Astrocyte of the spinal cord (primary cell): ENCODE results near the gene TRA2B.

Experiments used
- DNase-seq: peaks from one replicate; pipeline ENCODE4 v3.0.0; 2011; ENCODE audit warnings: low read depth, low spot score
- H3K4me3 ChIP-seq: 2 replicates; pipeline ENCODE4 v1.5.1; 2011; ENCODE audit warnings: low read depth, mild to moderate bottlenecking, low read length, moderate library complexity
- in situ Hi-C: cut with HindIII; loops from 2 replicates; pipeline ENCODE4 v1.10.0; 2017; ENCODE audit warnings: low sequenced_read_pairs
- TF ChIP-seq, protein P1 (sequence below): IDR thresholded peaks from 2 replicates; pipeline ENCODE4 v1.5.1; 2012; ENCODE audit warnings: low read depth, mild to moderate bottlenecking, low read length, inconsistent platforms

TRA2B gene

DNA sequence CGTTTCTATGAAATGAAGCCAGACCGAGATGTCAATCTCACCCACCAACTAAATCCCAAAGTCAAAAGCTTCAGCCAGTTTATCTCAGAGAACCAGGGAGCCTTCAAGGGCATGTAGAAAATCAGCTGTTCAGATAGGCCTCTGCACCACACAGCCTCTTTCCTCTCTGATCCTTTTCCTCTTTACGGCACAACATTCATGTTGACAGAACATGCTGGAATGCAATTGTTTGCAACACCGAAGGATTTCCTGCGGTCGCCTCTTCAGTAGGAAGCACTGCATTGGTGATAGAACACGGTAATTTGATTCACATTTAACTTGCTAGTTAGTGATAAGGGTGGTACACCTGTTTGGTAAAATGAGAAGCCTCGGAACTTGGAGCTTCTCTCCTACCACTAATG is 41.9 kb upstream of the TRA2B start:
- in situ Hi-C loops, result loop anchor here (25.0 kb wide), 1 partner anchor 558 kb away; the partner anchor contains the start of gene CRYGS
- H3K4me3 ChIP-seq, result no peak overlapping the region
- DNase-seq, result no peak
- TF ChIP-seq, protein P1, sequence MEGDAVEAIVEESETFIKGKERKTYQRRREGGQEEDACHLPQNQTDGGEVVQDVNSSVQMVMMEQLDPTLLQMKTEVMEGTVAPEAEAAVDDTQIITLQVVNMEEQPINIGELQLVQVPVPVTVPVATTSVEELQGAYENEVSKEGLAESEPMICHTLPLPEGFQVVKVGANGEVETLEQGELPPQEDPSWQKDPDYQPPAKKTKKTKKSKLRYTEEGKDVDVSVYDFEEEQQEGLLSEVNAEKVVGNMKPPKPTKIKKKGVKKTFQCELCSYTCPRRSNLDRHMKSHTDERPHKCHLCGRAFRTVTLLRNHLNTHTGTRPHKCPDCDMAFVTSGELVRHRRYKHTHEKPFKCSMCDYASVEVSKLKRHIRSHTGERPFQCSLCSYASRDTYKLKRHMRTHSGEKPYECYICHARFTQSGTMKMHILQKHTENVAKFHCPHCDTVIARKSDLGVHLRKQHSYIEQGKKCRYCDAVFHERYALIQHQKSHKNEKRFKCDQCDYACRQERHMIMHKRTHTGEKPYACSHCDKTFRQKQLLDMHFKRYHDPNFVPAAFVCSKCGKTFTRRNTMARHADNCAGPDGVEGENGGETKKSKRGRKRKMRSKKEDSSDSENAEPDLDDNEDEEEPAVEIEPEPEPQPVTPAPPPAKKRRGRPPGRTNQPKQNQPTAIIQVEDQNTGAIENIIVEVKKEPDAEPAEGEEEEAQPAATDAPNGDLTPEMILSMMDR, result no peak

DNA sequence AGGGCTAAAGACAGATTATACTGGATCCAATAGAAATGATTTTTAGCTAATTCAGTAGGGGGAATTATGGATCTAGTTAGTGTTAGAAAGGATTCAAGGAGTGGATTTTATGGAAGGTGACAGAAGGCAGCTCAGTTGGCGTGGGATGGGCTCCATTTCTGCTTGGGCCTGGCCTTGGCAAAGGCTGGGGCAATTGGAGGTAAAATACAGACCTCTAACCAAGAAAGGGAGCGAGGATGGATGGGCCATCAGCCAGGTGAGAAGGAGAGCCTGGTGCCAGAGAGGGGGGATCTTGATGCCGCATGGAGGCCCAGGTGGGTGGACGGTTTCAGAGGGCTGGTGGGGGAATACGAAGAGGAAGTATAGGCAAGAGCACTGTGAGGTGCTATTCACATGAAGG is 40.7 kb upstream of the TRA2B start:
- TF ChIP-seq, protein P1, result no peak
- no peak overlapping the region for H3K4me3 ChIP-seq
- in situ Hi-C loops, result loop anchor here (25.0 kb wide), 1 partner anchor 559 kb away; the partner anchor contains the start of gene CRYGS
- DNase-seq, result no peak

DNA sequence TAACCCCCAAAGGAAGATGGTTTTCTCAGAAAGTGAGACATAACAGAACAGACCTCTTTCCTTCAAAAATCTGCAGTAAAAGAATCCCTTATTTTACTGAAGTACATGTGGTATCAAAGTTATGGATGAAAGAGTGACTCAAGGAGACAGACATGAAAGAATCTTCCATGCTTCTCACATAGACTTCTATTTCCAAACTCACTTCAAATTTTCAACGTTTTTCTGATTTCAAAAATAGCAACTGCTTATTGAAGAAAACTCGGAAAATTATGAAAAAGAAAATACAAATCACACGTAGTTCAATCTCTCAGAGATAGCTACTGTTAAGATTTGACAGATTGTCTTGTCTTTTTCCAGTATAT is 39.8 kb upstream of the TRA2B start:
- TF ChIP-seq, protein P1, result no peak
- no peak for DNase-seq
- in situ Hi-C loops, result loop anchor here (25.0 kb wide), 1 partner anchor 560 kb away; the partner anchor contains the start of gene CRYGS

DNA sequence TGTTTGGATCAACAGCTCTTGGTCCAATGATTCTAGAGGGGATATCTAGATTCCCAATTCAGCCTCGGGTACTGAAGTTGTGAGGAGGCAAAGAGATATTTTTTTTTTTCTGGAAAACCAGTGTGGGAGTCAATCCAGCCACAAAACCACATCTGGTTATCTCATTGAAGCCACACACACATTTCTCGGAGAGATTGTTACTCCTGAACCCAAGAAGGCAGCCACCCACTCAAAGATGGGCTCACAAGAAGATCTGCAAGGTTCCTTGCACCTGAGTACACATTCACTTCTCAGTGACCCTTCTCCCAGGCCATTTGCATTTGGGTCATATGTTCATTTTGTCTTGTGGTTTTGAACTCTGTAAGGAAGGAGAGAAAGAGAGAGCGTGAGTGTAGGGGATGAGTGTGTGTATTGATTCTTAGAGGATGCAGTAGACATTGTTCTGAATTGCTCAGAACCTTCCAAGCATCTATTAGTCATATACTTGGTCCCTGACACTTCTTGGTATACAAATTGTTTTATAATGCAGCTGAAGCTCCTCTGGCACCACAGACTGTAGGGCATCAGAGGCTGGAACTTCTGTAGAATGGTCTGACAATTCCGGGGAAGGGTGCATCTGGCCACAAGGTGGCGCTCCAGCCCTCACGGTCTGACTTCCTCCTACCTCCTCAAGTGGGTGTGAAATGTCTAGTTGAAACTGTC is 39.3 kb upstream of the TRA2B start:
- TF ChIP-seq, protein P1, result peak; percentile 94
- H3K4me3 ChIP-seq, result no peak overlapping the region
- in situ Hi-C loops, result loop anchor here (25.0 kb wide), 1 partner anchor 560 kb away; the partner anchor contains the start of gene CRYGS
- DNase-seq, result peak; percentile 72

More for the DNA sequence above, 39.8 kb upstream of the TRA2B start:
- no peak overlapping the region for H3K4me3 ChIP-seq

DNA sequence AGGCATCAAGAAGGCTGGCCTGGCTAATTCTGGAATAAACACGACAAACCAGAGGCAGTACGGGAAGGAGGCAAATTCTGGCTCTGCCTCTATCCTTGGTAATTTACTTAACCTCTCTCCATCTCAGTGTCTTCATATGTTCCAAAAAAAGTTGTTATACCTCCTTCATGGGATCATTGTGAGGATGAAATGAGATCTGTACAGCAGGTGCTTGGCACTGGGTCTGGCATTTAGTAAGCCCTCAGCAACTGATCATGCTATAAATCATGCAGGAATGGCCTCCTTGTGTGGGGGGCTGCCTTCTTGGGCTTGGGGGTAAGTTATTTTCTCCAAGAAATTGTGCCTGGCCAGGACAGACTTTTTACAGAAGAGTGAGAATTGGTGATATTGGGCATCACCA is 38.3 kb upstream of the TRA2B start:
- no peak for DNase-seq
- in situ Hi-C loops, result loop anchor here (25.0 kb wide), 1 partner anchor 561 kb away; the partner anchor contains the start of gene CRYGS
- H3K4me3 ChIP-seq, result no peak overlapping the region
- TF ChIP-seq, protein P1, result no peak

DNA sequence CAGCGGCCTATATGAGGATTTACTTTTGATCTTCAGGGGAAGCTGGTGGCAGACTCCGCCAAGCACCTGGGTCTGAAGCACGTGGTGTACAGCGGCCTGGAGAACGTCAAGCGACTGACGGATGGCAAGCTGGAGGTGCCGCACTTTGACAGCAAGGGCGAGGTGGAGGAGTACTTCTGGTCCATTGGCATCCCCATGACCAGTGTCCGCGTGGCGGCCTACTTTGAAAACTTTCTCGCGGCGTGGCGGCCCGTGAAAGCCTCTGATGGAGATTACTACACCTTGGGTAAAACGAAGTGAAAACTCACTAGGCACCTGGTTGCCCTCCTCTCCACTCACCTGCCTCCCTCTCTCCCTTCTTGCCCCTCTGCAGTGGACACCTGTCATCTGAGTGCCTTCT is 33.8 kb upstream of the TRA2B start:
- H3K4me3 ChIP-seq, result no peak overlapping the region
- in situ Hi-C loops, result no loop called here
- TF ChIP-seq, protein P1, result no peak
- DNase-seq, result no peak
